A549 (cell line): ENCODE results near the gene COL11A2.

Source experiments
- EP300 ChIP-seq, 2 experiments: fragments of >200 bp; sonication (Bioruptor Twin); formaldehyde crosslinking; IDR thresholded peaks; 2 replicates in 1 of 2; 3 replicates in 1 of 2; pipeline ENCODE4 v1.6.1; 2016 to 2017
- POLR2AphosphoS2 ChIP-seq: conservative IDR thresholded peaks from 2 replicates; pipeline ENCODE4 v1.6.1; 2012; ENCODE audit warnings: low read length, improper control_type of control experiment, inconsistent platforms
- RNF2 ChIP-seq: fragments of 200-600 bp; sonication (generic); IDR thresholded peaks from 2 replicates; pipeline ENCODE4 v1.6.1; 2016; ENCODE audit warnings: low read depth, mild to moderate bottlenecking, antibody characterized with exemption, moderate library complexity, borderline replicate concordance
- SMC3 ChIP-seq: fragments of >200 bp; sonication (Bioruptor Twin); formaldehyde crosslinking; IDR thresholded peaks from 3 replicates; pipeline ENCODE4 v1.6.1; 2018; ENCODE audit warnings: inconsistent platforms
- ZFP36 ChIP-seq: fragments of 450-650 bp; IDR thresholded peaks from 2 replicates; pipeline ENCODE4 v1.6.1; 2014; ENCODE audit warnings: borderline replicate concordance; ENCODE audit not compliant: partially characterized antibody
- TF ChIP-seq, protein P1 (sequence below): IDR thresholded peaks from 2 replicates; pipeline ENCODE4 v1.6.1; 2012
- TF ChIP-seq, protein P2 (sequence below): fragments of >200 bp; sonication (Bioruptor Twin); formaldehyde crosslinking; IDR thresholded peaks from 3 replicates; pipeline ENCODE4 v1.5.1; 2016
- TF ChIP-seq, protein P3 (sequence below): fragments of 250-450 bp; sonication (Bioruptor Pico); IDR thresholded peaks from 2 replicates; pipeline ENCODE4 v1.5.0; 2021; ENCODE audit warnings: mild to moderate bottlenecking, moderate library complexity, borderline replicate concordance

DNA sequence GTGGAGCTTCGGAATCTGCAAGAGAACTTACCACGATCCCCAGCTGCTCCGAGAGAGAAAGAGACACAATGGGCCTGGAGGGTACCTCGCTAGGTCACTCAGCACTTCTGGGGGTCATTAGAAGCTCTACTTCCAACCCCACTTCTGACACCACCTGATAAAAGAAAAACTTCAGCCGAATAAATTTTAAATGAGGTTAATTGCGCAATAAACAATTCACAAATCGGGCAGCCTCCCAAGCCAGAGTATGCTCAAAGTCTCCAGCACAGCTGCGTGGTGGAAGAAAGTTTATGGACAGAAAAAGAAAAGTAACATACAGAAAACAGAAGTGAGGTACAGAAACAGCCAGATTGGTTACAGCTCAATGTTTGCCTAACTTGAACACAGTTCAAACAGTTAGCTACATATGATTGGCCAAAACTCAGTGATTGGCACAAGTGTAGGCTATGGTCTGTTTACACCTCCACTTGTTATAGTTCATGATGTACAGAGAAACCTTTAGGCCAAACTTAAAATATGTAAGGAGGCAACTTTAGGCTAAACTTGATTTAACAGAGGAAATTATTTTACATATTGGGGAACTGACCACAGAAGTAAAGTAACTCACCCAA, 52.6 kb downstream of the COL11A2 start:
- TF ChIP-seq EP300 (IDR thresholded peaks at IDR 0.05), result no peak
- TF ChIP-seq, protein P1, sequence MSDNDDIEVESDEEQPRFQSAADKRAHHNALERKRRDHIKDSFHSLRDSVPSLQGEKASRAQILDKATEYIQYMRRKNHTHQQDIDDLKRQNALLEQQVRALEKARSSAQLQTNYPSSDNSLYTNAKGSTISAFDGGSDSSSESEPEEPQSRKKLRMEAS, result no peak
- TF ChIP-seq, protein P2, sequence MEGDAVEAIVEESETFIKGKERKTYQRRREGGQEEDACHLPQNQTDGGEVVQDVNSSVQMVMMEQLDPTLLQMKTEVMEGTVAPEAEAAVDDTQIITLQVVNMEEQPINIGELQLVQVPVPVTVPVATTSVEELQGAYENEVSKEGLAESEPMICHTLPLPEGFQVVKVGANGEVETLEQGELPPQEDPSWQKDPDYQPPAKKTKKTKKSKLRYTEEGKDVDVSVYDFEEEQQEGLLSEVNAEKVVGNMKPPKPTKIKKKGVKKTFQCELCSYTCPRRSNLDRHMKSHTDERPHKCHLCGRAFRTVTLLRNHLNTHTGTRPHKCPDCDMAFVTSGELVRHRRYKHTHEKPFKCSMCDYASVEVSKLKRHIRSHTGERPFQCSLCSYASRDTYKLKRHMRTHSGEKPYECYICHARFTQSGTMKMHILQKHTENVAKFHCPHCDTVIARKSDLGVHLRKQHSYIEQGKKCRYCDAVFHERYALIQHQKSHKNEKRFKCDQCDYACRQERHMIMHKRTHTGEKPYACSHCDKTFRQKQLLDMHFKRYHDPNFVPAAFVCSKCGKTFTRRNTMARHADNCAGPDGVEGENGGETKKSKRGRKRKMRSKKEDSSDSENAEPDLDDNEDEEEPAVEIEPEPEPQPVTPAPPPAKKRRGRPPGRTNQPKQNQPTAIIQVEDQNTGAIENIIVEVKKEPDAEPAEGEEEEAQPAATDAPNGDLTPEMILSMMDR, result no peak
- TF ChIP-seq ZFP36, result no peak
- TF ChIP-seq RNF2, result no peak
- TF ChIP-seq, protein P3, sequence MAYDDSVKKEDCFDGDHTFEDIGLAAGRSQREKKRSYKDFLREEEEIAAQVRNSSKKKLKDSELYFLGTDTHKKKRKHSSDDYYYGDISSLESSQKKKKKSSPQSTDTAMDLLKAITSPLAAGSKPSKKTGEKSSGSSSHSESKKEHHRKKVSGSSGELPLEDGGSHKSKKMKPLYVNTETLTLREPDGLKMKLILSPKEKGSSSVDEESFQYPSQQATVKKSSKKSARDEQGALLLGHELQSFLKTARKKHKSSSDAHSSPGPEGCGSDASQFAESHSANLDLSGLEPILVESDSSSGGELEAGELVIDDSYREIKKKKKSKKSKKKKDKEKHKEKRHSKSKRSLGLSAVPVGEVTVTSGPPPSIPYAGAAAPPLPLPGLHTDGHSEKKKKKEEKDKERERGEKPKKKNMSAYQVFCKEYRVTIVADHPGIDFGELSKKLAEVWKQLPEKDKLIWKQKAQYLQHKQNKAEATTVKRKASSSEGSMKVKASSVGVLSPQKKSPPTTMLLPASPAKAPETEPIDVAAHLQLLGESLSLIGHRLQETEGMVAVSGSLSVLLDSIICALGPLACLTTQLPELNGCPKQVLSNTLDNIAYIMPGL (CRISPR knock-in tag), result no peak
- TF ChIP-seq SMC3, result no peak
- TF ChIP-seq POLR2AphosphoS2, result no peak
